Thyroid gland (tissue), 4 donors: ENCODE results near the gene KIF25.

Experiments used
- CTCF ChIP-seq, 6 experiments: fragments of 200-600 bp in 3 of 6; fragments of 450-650 bp in 3 of 6; sonication (generic) in 3 of 6; IDR thresholded peaks; one replicate each; pipeline ENCODE4 v1.5.1; 2016 to 2019; ENCODE audit warnings: antibody characterized with exemption in 6 of 6, mild to moderate bottlenecking in 2 of 6, inconsistent platforms in 1 of 6, moderate library complexity in 1 of 6
- POLR2A ChIP-seq, 2 donors: fragments of 450-650 bp; IDR thresholded peaks; one replicate each; pipeline ENCODE4 v1.6.1; 2017; ENCODE audit warnings: antibody characterized with exemption in 2 of 2, mild to moderate bottlenecking in 2 of 2, moderate library complexity in 1 of 2

GRCh38 chr6:168016176-168016620 lies 18.7 kb downstream of the KIF25 start:
- TF ChIP-seq CTCF (IDR thresholded peaks at IDR 0.05) = no peak
- no peak for TF ChIP-seq POLR2A (IDR thresholded peaks at IDR 0.05)
